ENCODE data around the gene SNX9. TPM values are rescaled to one million over a fixed set of nuclear protein-coding genes. Genes with fewer than 3 reads are reported as not detected.
"Not testable (repeated sequence)": the region's sequence is repeated elsewhere in the genome, so short reads cannot be mapped to it uniquely, and the experiment has no call there.

Gene SNX9
- total RNA-seq, 1 experiment from 2014 or later: 37.8 TPM

- no peak for DNase-seq (ENCODE audit: low read depth)
Observed at GRCh38 chr6:157885211-157885788, 62.3 kb downstream of the SNX9 start.

GRCh38 chr6:157885876-157886275, 62.8 kb downstream of the SNX9 start:
- DNase-seq (ENCODE audit: low read depth): no peak

GRCh38 chr6:157887892-157888291, 64.8 kb downstream of the SNX9 start:
- no peak for DNase-seq (ENCODE audit: low read depth)

GRCh38 chr6:157891544-157892362, 68.7 kb downstream of the SNX9 start:
- DNase-seq (ENCODE audit: low read depth): no peak

GRCh38 chr6:157892363-157892877, 69.4 kb downstream of the SNX9 start:
- no peak for DNase-seq (ENCODE audit: low read depth)

GRCh38 chr6:157893238-157893637, 70.2 kb downstream of the SNX9 start:
- DNase-seq (ENCODE audit: low read depth): no peak

- no peak for DNase-seq (ENCODE audit: low read depth)
Observed at GRCh38 chr6:157895585-157895984, 72.5 kb downstream of the SNX9 start.

GRCh38 chr6:157896932-157897331, 73.9 kb downstream of the SNX9 start:
- no peak for DNase-seq (ENCODE audit: low read depth)

GRCh38 chr6:157898169-157898568, 75.1 kb downstream of the SNX9 start:
- DNase-seq (ENCODE audit: low read depth): no peak

- no peak for DNase-seq (ENCODE audit: low read depth)
Observed at GRCh38 chr6:157898640-157899039, 75.6 kb downstream of the SNX9 start.

- not testable (repeated sequence) for DNase-seq (ENCODE audit: low read depth)
Observed at GRCh38 chr6:157900262-157900661, 77.2 kb downstream of the SNX9 start.

GRCh38 chr6:157900751-157901150, 77.7 kb downstream of the SNX9 start:
- not testable (repeated sequence) for DNase-seq (ENCODE audit: low read depth)

GRCh38 chr6:157904999-157905398, 82.0 kb downstream of the SNX9 start:
- no peak for DNase-seq (ENCODE audit: low read depth)

GRCh38 chr6:157905590-157906342, 82.7 kb downstream of the SNX9 start:
- no peak for DNase-seq (ENCODE audit: low read depth)

GRCh38 chr6:157906537-157907061, 83.6 kb downstream of the SNX9 start:
- no peak for DNase-seq (ENCODE audit: low read depth)

GRCh38 chr6:157907651-157908050, 84.6 kb downstream of the SNX9 start:
- no peak for DNase-seq (ENCODE audit: low read depth)

- no peak for DNase-seq (ENCODE audit: low read depth)
Observed at GRCh38 chr6:157908369-157909281, 85.6 kb downstream of the SNX9 start.

GRCh38 chr6:157909282-157909664, 86.2 kb downstream of the SNX9 start:
- no peak for DNase-seq (ENCODE audit: low read depth)

- DNase-seq (ENCODE audit: low read depth): peak; percentile 5
Observed at GRCh38 chr6:157911278-157911677, 88.2 kb downstream of the SNX9 start.

- no peak for DNase-seq (ENCODE audit: low read depth)
Observed at GRCh38 chr6:157911786-157912185, 88.7 kb downstream of the SNX9 start.

GRCh38 chr6:157912326-157912725, 89.3 kb downstream of the SNX9 start:
- DNase-seq (ENCODE audit: low read depth): peak; percentile 75
